HG03280 (cell line): ENCODE measurements around the gene DIP2B.

Experiments
- ATAC-seq: cut with Tn5 transposase; IDR thresholded peaks from one replicate; pipeline ENCODE4 v1.9.1; 2021; ENCODE audit warnings: mild to moderate bottlenecking, moderate library complexity; ENCODE audit not compliant: unreplicated experiment

The DIP2B gene

DNA sequence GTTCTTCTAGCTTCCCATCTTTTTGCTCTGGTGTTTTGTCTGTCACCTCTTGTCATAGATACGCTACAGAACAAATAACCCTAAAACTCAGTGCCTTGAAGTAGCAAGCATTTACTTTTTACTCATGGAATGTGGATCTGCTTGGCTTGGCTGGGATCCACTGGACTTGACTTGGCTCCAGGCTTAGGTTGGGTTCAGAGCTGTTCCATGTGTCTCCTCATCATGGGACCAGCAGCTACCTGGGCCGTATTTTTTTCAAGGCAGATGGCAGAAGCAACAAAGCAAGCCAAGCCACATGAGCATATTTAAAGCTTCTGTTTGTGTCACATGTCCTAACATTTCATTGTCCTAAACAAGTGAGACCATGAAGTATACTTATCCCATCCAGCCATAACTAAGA lies 210.4 kb downstream of the DIP2B start:
- no peak for ATAC-seq

DNA sequence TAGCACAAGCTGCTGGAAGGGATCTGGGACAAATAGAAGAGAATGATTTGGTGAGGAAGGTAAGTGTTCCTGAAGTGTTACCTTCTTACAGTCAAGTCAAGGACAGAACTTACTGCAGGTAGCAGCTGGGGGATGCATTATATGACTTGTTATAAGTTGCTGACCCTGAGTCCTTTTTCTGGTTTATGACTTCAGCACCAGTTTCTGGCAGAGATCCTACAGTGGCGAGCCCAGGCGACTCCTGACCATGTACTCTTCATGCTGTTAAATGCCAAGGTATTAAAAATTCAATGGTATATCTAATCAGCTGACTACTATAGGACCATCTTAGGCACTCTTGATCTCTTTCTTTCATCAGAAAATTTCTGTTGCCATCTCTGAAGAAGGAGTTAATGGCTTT lies 214.0 kb downstream of the DIP2B start:
- ATAC-seq, result no peak

DNA sequence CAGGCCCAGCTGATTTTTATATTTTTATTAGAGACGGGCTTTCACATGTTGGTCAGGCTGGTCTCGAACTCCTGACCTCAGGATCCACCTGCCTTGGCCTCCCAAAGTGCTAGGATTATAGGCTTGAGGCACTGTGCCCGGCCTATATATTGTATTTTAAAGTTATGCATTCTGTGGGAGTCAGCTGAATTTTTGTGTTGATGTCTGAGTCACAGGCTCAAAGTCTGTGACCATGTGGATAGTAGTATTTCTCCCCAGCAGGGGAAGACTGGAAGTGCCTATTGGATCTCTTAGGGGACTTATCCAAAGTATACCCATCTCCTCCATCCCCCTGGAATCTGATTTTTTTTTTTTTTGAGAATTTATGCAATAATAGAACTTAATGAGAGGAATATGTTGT lies 215.3 kb downstream of the DIP2B start:
- ATAC-seq, result no peak

- ATAC-seq, result no peak
Measured at GRCh38 chr12:50720501-50720900, 215.7 kb downstream of the DIP2B start.

DNA sequence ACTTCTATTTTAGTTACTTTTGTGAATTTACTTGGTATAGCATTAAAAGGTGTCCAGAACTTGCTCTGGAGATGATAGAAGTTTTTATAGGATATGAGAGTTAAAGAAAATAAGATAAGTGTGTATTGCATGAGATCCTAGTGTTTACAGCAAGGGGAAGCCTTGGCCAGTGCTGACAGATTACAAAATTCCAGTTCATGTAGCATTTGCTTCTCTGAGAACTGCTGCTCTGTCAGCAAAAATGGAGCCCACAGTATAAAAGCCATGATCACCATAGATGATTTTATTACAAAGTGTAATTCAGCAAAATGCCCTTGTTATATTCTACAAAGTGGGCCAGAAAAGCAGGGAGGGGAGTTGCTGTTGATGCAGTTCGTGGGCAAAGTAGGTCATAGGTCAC lies 219.1 kb downstream of the DIP2B start:
- no peak for ATAC-seq

- no peak for ATAC-seq
Measured at GRCh38 chr12:50725011-50725942, 220.5 kb downstream of the DIP2B start.

DNA sequence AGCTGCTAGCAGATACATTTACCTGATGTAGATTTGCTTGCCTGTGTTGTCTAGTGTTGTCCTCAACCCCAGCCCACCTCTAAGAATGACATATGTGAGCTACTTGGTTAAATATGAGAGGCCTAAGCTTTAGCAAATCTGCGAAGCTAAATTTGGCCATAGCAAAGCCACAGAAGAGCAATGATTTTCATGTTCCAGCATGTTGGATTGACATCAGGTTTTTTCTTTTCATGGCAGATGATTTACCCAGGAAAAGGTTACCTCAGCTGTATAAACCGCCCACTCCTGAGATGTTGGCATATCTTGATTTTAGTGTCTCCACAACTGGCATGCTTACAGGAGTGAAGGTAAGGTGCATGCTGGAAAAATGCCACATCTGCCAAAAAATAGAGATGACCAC lies 222.7 kb downstream of the DIP2B start:
- no peak for ATAC-seq

- ATAC-seq, result no peak
Measured at GRCh38 chr12:50728417-50728816, 223.6 kb downstream of the DIP2B start.

DNA sequence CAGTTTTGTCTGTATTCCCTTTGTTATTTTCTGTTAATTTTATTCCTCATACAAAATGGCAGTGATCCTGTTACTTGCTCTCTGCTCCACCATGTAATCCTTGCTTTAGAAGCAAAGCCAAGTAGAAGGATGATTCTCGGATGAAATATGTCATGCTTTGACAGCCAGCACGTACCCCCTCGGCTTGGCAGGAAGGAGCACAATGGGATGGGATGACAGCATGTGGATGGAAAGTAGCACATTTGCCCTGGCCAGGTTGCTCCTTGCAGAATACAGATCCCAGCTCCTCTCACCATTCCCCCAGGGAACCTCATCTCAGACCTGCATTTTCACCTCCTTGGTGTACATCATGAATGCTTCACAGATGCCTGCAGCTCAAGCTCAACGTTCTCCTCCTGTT lies 224.1 kb downstream of the DIP2B start:
- no peak for ATAC-seq

- no peak for ATAC-seq
Measured at GRCh38 chr12:50732591-50732990, 227.8 kb downstream of the DIP2B start.

DNA sequence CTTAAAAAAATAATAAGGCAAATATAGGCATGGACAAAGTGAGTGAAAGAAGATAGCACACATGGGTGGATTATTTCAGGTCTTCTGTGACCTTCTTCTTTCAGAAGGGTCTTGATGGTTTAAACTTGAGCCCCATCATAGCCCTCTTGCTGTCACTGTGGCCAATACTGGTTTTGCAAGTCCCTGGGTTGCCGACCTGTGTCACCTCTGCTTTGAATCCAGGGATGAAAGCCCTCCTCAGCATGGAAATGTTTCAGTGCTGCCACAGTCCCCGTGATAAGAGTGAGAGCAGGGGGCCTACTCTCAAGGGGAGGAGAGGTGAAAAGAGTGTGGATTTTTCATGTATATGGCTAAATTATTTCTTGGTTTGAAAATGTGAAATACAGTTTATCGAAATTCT lies 228.9 kb downstream of the DIP2B start:
- ATAC-seq, result no peak

- no peak for ATAC-seq
Measured at GRCh38 chr12:50734409-50735263, 229.9 kb downstream of the DIP2B start.

DNA sequence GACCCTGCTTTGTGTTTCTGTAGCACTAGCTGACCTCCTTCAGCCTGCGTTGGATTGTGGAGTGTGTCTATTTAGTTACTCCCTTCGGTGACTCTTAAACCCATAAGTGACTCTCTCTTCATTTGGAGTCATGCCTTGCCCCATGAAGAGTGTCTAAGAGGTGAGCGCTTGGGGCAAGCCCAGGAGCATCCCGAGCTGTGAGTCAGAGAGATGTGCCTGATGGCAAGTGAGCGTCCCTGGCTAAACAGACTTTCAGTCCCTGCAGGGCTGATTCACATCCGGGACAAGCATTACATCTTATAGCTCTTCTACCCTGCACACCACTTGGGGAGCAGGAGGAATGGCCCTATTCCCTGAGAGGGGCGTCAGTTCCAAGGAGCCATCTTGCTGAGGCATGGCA lies 234.8 kb downstream of the DIP2B start:
- no peak for ATAC-seq

- no peak for ATAC-seq
Measured at GRCh38 chr12:50740307-50740706, 235.5 kb downstream of the DIP2B start.

DNA sequence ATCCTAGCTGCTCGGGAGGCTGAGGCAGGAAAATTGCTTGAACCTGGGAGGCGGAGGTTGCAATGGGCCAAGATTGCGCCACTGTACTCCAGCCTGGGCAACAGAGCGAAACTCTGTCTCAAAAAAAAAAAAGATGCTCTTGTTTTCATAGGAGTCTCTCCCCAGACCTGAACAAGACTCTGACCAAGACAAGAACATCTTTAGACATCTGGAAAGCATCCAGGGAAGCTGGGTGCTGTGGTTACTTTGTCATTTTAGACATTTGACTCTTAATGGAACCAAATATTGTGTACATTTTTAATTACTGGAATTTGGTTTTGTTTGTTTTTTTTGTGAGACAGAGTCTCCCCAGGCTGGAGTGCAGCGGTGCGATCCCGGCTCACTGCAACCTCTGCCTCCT lies 238.0 kb downstream of the DIP2B start:
- no peak for ATAC-seq

- no peak for ATAC-seq
Measured at GRCh38 chr12:50745861-50746260, 241.1 kb downstream of the DIP2B start.

DNA sequence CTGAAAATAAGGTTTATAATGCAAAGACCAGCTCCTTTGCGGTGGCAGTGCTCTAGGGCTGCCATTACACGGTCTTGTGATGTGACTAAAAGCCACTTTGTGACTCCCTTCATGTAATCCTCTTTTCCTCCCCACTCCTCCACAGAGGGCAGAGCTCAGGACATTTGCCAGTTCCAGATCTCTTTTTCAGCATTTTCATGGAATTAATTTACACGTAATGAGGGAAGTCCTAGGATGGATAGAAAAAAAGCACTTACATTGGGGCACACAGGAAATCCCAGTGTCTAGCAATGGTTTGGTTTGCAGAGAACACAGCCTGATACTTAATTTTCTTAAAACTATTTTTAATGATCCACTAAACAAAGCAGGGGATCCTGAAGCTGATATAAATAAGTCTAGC lies 241.6 kb downstream of the DIP2B start:
- ATAC-seq, result no peak

GRCh38 chr12:50747817-50748216 lies 243.0 kb downstream of the DIP2B start:
- no peak for ATAC-seq

DNA sequence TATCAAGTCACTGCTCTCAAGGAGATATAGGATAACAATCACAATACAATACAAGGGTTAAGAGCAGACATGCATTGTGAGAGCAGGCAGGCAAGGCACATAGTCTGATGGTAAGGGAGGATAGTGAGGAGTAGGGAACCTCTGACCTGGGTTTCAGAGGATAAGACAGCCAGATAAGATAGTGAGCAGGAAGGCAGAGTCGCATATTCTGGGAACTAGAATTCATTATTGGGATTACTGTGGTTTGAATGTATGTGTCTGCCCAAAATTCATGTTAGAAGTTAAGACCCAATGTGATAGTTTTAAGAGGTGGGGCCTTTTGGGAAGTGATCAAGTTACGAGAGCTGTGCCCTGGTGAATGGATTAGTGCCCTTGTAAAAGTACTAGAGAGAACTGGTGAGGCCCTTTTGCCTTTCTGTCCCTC lies 244.7 kb downstream of the DIP2B start:
- ATAC-seq, result no peak

DNA sequence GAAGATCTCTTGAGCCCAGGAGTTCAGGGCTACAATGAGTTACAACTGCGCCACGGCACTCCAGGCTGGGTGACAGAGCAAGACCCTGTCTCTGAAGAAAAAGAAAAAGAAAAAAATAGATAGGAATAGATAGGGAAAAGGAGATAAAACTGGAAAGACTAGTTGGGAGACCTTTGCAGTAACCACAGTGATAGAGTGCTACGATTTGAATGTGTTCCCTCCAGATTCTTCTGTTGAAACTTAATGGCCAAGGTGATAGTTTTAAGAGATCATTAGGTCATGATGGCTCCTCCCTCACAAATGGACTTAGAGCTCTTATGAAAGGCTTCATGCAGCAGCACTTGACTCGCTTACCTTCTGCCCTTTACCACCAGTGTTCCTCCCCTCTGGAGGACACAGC lies 245.6 kb downstream of the DIP2B start:
- ATAC-seq, result no peak

- ATAC-seq, result no peak
Measured at GRCh38 chr12:50751948-50752721, 247.3 kb downstream of the DIP2B start.
